Stomach (tissue), 9 donors: Measurements from ENCODE around the gene GALM. TPM values are rescaled to one million over a fixed set of nuclear protein-coding genes. Genes with fewer than 3 reads are reported as not detected.

Source experiments
- DNase-seq, 2 donors: peaks; one replicate each; pipeline versions ENCODE4 v3.0.0 to v3.0.0-alpha.2; 2013 to 2019
- H3K27ac ChIP-seq, 5 donors: fragments of 200-600 bp in 4 of 5; sonication (generic) in 4 of 5; one replicate each; pipeline ENCODE4 v1.5.1; 2013 to 2019; ENCODE audit warnings: mild to moderate bottlenecking in 1 of 5, moderate library complexity in 1 of 5
- H3K27me3 ChIP-seq, 3 donors: fragments of 200-600 bp; sonication (generic); one replicate each; pipeline ENCODE4 v1.5.1; 2017 to 2019; ENCODE audit warnings: mixed run types in 1 of 3
- H3K36me3 ChIP-seq, 4 donors: fragments of 200-600 bp; sonication (generic); 1 replicate in 3 of 4; 2 replicates in 1 of 4; pipeline ENCODE4 v1.5.1; 2016 to 2019
- H3K4me1 ChIP-seq, 4 donors: fragments of 200-600 bp; sonication (generic); one replicate each; pipeline ENCODE4 v1.5.1; 2016 to 2019
- H3K4me3 ChIP-seq, 4 donors: fragments of 200-600 bp; sonication (generic) in 3 of 4; one replicate each; pipeline ENCODE4 v1.5.1; 2016 to 2019; ENCODE audit warnings: mild to moderate bottlenecking in 1 of 4
- H3K9me3 ChIP-seq, 4 donors: fragments of 200-600 bp; sonication (generic); one replicate each; pipeline ENCODE4 v1.5.1; 2016 to 2019
- CTCF ChIP-seq, 7 experiments: fragments of 450-650 bp in 4 of 7; fragments of 200-600 bp in 3 of 7; sonication (generic) in 3 of 7; IDR thresholded peaks; one replicate each; pipeline ENCODE4 v1.5.1; 2016 to 2019; ENCODE audit warnings: antibody characterized with exemption in 7 of 7, control low read depth in 2 of 7, mild to moderate bottlenecking in 1 of 7
- EP300 ChIP-seq: sonication (generic); formaldehyde crosslinking; IDR thresholded peaks from one replicate; pipeline ENCODE4 v1.6.1; 2017; ENCODE audit warnings: antibody characterized with exemption
- POLR2A ChIP-seq, 4 donors: fragments of 450-650 bp; IDR thresholded peaks; one replicate each; pipeline ENCODE4 v1.6.1; 2016; ENCODE audit warnings: antibody characterized with exemption in 4 of 4, control low read depth in 2 of 4, mild to moderate bottlenecking in 1 of 4, moderate library complexity in 1 of 4
- POLR2AphosphoS5 ChIP-seq, 3 donors: sonication (generic); formaldehyde crosslinking; IDR thresholded peaks; one replicate each; pipeline ENCODE4 v1.6.1; 2016; ENCODE audit warnings: antibody characterized with exemption in 3 of 3
- WGBS, 5 donors: extraction: QIAGEN DNeasy Blood & Tissue Kit in 3 of 5; methylation state at CpG; one replicate each; pipeline versions ENCODE4 v1.1.5 to v1.1.7; 2013 to 2018; 5-methylcytosine and 5-hydroxymethylcytosine counted together
- intact Hi-C: fragments of 100-400 bp; cut with DNase I; formaldehyde crosslinking; loops from one replicate; pipeline ENCODE4 v1.15.1; 2023; ENCODE audit warnings: low total_unique reads
- polyA plus RNA-seq, 3 donors: library from polyadenylated mRNA; stranded (reverse); fragments of 200-250 nt; gene quantifications; one replicate each; pipeline ENCODE4 v1.2.3, GENCODE V29; 2013
- total RNA-seq, 5 donors: library from RNA; depleted of rRNA; stranded (reverse); fragments of >200 nt; gene quantifications; one replicate each; pipeline versions ENCODE4 v1.1.0 to v1.2.3, GENCODE V29; 2014 to 2016
- donor health status: healthy with polysubstance abuse.
- donor health status: Bipolar disorder and iron deficiency.
- donor health status: healthy.

The GALM gene
- total and polyA plus RNA-seq, 8 donors, result 2.2 to 17.8 (median 9.3) TPM; not detected in 1

- intact Hi-C loops, result loop anchor here (5.0 kb wide), 1 partner anchor 146 kb away; no protein-coding TSS in a partner anchor
- no peaks in the 10 kb centered on the region for H3K27me3 ChIP-seq
- no peak overlapping the region for H3K27ac ChIP-seq
- H3K9me3 ChIP-seq, result no peaks in the 10 kb centered on the region
- DNase-seq, result no peak
- no peak overlapping the region for H3K4me3 ChIP-seq
- H3K36me3 ChIP-seq, result peaks cover 5 to 45% (median 43%) of the 10 kb centered on the region in 4 donors
- TF ChIP-seq POLR2AphosphoS5 (IDR thresholded peaks at IDR 0.05) (no peak), POLR2A (IDR thresholded peaks at IDR 0.05) (no peak), CTCF (IDR thresholded peaks at IDR 0.05) (no peak), EP300 (no peak)
- peaks cover 0 to 5% (median 0%) of the 10 kb centered on the region in 4 donors for H3K4me1 ChIP-seq
- 0 to 86% (median 49%) methylated on average over 2 of the region's 2 CpGs for WGBS, 5 donors
Observed at GRCh38 chr2:38728694-38729093, 62.8 kb downstream of the GALM start.

- H3K27ac ChIP-seq, result no peak overlapping the region
- DNase-seq, result no peak
- TF ChIP-seq POLR2A (IDR thresholded peaks at IDR 0.05) (no peak), POLR2AphosphoS5 (IDR thresholded peaks at IDR 0.05) (no peak), CTCF (IDR thresholded peaks at IDR 0.05) (no peak), EP300 (no peak)
- peaks cover 5 to 52% (median 48%) of the 10 kb centered on the region in 4 donors for H3K36me3 ChIP-seq
- peaks cover 0 to 25% (median 6%) of the 10 kb centered on the region in 4 donors for H3K4me1 ChIP-seq
- no peak overlapping the region for H3K4me3 ChIP-seq
- H3K27me3 ChIP-seq, result no peaks in the 10 kb centered on the region
- intact Hi-C loops, result no loop called here
- no peaks in the 10 kb centered on the region for H3K9me3 ChIP-seq
- WGBS, 5 donors, result 82 to 98% (median 96%) methylated on average over 7 of the region's 7 CpGs
Observed at GRCh38 chr2:38731090-38731489, 65.2 kb downstream of the GALM start.

- H3K27me3 ChIP-seq, result no peaks in the 10 kb centered on the region
- no peak for DNase-seq
- H3K4me3 ChIP-seq, result no peak overlapping the region
- intact Hi-C loops, result no loop called here
- H3K36me3 ChIP-seq, result peaks cover 5 to 52% (median 48%) of the 10 kb centered on the region in 4 donors
- no peak for TF ChIP-seq EP300
- no peak for TF ChIP-seq CTCF (IDR thresholded peaks at IDR 0.05)
- TF ChIP-seq POLR2A (IDR thresholded peaks at IDR 0.05), result no peak
- no peak for TF ChIP-seq POLR2AphosphoS5 (IDR thresholded peaks at IDR 0.05)
- H3K4me1 ChIP-seq, result peaks cover 0 to 32% (median 9%) of the 10 kb centered on the region in 4 donors
- WGBS, 5 donors, result 86 to 88% (median 87%) methylated on average over 14 of the region's 14 CpGs
- no peak overlapping the region for H3K27ac ChIP-seq
- H3K9me3 ChIP-seq, result no peaks in the 10 kb centered on the region
Observed at GRCh38 chr2:38731684-38732221, 65.8 kb downstream of the GALM start.

GRCh38 chr2:38733300-38733971 is 67.5 kb downstream of the GALM start:
- peaks cover 6 to 66% (median 60%) of the 10 kb centered on the region in 4 donors for H3K36me3 ChIP-seq
- no peaks in the 10 kb centered on the region for H3K27me3 ChIP-seq
- H3K27ac ChIP-seq, result peak overlapping the region in 1 of 5 donors; percentile 26
- H3K4me3 ChIP-seq, result no peak overlapping the region
- intact Hi-C loops, result no loop called here
- DNase-seq, result no peak
- TF ChIP-seq CTCF (IDR thresholded peaks at IDR 0.05), result no peak
- TF ChIP-seq POLR2AphosphoS5 (IDR thresholded peaks at IDR 0.05), result no peak
- no peak for TF ChIP-seq POLR2A (IDR thresholded peaks at IDR 0.05)
- no peak for TF ChIP-seq EP300
- 49 to 66% (median 61%) methylated on average over 6 of the region's 6 CpGs for WGBS, 5 donors
- H3K4me1 ChIP-seq, result peaks cover 0 to 48% (median 11%) of the 10 kb centered on the region in 4 donors
- H3K9me3 ChIP-seq, result no peaks in the 10 kb centered on the region
